SIG-M5 (cell line): Measurements from ENCODE around the gene SHISA9.

Source experiments
- DNase-seq: peaks from one replicate; lab custom pipeline; 2025; lab: John Stamatoyannopoulos, UW

SHISA9 gene

GRCh38 chr16:13029786-13030185 is 128.4 kb downstream of the SHISA9 start:
- no peak for DNase-seq

- DNase-seq: no peak
Measured at GRCh38 chr16:13030769-13031168, 129.4 kb downstream of the SHISA9 start.

GRCh38 chr16:13032911-13033310 is 131.5 kb downstream of the SHISA9 start:
- DNase-seq: no peak

- no peak for DNase-seq
Measured at GRCh38 chr16:13036600-13036999, 135.2 kb downstream of the SHISA9 start.

DNA sequence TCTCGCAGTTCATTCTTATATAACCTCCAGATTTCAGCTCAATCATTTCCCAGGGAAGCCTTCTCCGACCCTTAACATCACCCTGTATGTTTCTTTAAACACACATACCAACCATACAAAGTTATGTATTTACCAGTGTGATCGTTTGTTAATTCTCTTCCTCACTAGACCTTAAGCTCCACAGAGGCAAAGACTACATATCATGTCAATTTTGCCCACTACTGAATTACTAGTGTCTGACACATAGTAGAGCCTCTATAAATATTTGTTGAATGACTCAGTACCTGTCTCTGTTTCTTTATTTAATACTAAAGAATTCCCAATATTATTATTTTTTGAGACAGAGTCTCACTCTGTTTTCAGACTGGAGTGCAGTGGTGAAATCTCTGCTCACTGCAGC is 137.2 kb downstream of the SHISA9 start:
- DNase-seq: no peak

DNA sequence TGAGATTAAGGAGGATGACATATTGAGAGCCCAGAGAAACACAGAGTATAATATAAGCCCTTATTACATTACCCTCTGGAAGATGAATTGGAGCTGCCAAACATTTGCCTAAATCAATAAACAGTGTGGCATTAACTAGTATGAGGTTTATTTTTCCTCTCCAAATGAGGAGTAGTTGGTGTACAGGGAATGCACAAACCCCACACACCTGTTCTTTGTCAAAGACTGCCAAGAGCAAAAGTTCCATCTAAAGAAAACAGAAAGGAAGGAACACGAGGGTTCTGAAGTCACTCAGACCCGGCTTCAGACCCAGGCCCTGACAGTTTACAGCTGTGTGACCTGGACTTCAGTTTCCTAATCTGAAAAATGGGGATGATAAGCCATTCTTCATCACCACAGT is 138.1 kb downstream of the SHISA9 start:
- no peak for DNase-seq

DNA sequence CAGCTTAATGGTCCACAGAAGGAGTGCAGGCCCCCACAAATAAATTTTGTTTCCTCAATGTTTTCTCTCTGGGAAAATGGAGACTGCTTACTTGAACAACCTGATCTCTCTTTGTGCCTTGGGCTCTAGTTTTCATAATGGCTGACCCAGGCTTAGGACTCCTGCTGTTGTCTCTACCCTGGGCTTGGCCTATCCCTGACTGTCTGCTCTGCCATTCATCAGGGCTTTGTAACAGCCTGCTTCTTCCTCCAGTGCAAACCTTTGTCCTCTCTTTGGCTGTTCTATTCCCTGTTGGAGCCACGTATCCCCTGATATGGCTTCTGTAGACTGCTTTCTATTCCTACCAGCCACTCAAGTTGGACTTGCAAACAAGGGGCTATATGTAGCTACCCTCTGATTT is 139.8 kb downstream of the SHISA9 start:
- DNase-seq: no peak

DNA sequence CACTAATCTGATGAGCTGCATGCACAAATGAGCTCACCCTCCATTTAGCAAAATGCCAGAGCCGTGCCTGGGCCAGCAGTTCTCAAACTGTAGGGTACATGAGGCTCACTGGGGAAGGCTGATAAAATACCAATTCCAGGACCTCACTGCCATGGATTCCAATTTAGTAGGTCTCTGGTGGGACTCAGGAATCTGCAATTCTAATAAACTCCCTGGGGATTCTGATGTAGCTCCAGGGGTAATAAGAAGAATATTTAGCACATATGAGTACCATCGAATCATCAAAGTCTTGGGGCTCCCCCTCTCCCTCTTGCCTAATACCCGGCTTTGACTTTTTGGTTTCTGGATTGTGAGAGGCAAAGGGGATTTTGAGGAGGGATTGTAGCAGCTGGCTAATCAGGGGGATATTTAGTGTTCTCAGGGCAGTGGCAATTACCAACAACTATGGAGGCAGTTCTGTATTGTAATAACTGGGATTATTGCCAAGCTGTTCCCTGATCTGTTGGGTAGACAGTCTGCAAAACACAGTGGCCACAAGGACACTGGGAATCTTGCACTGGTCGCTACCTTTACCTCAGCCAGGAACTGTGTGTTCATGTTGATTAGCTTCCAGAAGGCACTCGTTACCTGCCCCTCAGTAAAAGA is 140.4 kb downstream of the SHISA9 start:
- DNase-seq: no peak

GRCh38 chr16:13042291-13042685 is 140.9 kb downstream of the SHISA9 start:
- no peak for DNase-seq

DNA sequence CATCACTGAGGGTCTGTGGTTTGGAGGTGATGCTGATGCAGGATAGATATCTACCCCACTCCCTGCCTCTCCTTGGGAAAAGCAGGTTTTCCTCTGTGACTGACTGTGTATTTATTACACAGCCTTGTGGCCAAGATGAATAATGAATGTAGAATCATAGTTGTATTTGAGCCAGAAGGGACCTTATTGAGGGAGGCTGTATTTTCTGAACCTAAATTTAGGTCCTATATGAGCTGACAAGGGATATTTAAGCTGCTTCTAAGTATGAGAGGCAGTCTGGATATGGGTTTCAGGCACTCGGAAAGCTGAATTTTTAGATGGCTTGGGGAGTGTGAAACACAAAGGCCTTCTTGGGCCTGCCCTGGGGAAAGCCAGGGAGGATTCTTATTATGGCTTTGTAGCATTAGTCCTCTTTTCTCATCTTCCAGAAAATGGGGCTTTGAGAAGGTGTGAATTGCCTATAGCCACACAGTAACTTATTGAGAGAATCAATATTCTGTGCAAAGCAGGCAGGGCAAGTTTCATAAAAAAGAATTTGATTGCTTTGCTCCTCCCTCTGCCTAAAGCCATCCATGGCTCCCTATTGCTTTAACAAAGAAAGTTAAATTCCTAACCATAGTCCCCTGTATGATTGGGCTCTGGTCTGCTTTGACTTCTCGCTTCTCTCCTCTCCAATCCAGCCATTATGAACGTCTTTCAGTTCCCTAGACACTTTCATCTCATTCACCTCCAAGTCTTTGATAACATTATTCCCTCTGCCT is 144.8 kb downstream of the SHISA9 start:
- no peak for DNase-seq

- DNase-seq: no peak
Measured at GRCh38 chr16:13047276-13047675, 145.9 kb downstream of the SHISA9 start.

DNA sequence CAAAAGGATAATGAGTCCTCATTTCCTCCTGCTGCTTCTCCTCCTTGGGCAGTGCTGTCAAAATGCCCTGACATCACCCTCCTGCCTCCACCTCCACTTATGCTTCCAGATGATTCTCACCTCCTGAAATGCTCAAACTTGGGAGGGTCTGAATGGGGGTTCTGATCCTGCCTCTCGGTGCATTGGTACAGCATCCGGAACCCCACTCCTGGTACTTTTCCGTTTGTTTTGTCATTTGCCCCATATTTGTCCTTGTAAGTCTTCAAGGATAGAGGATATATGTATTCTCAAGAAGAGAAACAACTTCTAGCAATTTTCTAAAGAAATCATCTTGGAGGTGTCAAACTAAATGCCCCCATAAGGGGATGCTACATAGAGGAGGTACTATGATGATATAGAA is 148.3 kb downstream of the SHISA9 start:
- DNase-seq: no peak

- DNase-seq: no peak
Measured at GRCh38 chr16:13052431-13052830, 151.0 kb downstream of the SHISA9 start.

- DNase-seq: no peak
Measured at GRCh38 chr16:13055480-13055879, 154.1 kb downstream of the SHISA9 start.

DNA sequence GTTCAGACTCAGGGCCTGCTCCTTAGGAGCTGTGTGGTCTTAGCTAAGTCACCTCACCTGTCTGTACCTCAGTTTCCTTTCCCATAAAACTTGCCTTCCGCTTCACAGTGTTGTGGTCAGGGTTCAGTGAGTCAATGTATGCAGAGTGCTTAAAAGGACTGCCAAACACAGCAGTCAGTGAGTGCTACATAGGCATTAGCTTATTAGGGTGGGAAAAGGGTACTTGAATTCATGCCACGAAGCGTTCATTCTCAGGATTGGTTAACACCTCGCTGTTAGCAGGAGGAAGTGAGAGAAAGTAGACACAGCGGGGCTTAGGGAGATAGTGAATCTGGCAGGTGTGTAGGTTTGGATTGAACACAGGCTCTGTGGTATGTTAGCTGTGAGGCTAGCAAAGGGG is 155.2 kb downstream of the SHISA9 start:
- DNase-seq: no peak

GRCh38 chr16:13060932-13061331 is 159.5 kb downstream of the SHISA9 start:
- no peak for DNase-seq

GRCh38 chr16:13061691-13062090 is 160.3 kb downstream of the SHISA9 start:
- DNase-seq: no peak

DNA sequence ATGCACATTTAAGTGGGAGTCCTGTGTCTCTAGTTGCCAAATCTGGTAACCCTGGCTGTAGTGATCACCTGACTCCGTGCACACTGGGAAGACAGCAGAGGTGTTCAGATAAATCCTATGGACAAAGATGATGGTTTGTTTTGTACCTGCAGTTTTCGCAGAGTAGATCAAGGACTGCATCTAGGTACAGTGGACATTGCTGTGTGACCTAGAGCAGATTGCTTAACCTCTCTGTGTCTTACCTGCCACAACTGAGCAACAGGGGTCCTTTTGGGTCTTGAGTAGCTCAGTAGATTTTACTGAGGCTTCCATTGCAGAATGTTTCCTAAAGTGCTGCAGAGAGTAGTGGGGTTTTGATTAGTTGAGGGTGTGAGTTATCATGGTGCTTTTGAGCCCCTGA is 160.8 kb downstream of the SHISA9 start:
- DNase-seq: no peak

DNA sequence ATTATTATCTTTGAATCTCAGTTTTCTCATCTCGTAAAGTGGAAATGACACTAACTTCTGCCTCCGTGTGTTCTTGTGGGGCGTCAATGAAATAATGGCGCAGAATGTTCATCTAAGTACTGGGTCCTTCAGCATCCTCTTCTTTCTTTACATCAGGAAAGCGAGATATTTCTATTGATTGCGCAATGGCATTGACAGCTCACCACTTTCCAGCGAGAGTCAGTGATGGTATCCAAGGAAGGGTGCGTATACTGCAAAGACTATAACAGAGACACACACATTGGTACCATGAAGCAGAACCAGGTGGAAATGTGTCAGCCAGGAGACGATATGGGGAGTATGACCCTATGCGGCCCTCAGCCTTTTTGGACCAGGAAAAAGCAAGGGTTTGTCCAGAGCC is 162.1 kb downstream of the SHISA9 start:
- DNase-seq: no peak

- no peak for DNase-seq
Measured at GRCh38 chr16:13064821-13065220, 163.4 kb downstream of the SHISA9 start.

- DNase-seq: no peak
Measured at GRCh38 chr16:13067648-13068047, 166.2 kb downstream of the SHISA9 start.

GRCh38 chr16:13068912-13069583 is 167.7 kb downstream of the SHISA9 start:
- no peak for DNase-seq

DNA sequence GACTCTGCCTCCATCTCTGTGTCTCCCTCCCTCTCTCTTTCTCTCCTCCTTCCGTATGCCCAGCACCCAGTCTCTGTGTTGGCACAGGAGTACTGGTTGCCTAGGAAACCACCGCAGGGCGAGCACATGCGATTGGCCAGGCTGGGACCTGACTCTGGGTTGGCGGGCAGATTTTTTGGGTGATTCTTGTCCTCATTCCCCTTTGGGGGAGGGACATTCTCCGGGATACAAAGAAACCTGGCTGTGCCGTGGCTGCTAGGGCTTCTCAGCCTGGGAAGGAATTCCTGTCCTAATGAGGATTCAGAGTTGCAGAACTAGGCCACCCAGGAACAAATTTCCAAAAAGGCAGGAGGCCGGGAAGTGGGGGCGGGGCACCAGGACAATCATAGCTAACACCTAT is 168.9 kb downstream of the SHISA9 start:
- DNase-seq: no peak
